ENCODE measurements around the gene KIF3B. TPM values are rescaled to one million over a fixed set of nuclear protein-coding genes. Genes with fewer than 3 reads are reported as not detected.
A peak's percentile ranks its signal among the peaks of the same experiment; 100 is the strongest.

Gene KIF3B
- total and polyA plus RNA-seq, 2 of the 13 experiments (the other 11 are each of a cell fraction or from before 2014, with no cell fraction given) = 23.6 to 28.8 TPM

DNA sequence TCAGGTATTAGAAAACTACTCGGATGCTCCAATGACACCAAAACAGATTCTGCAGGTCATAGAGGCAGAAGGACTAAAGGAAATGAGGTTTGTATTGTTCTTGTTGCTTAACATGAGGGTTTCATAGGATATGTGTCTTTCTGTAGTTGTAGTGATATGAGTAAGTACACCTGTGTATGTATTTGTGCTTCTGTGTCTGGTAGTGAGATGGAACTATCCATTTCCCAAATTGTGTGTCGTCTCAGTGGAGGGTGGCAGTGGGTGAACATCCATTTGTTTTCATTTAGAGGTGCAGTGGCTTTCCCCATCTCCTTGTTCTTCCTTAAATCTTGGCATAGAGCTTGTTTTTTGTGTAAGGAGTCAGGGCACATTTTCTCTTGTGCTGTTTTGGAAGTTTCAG, 88.9 kb downstream of the KIF3B start (continued):
- TF ChIP-seq, protein P1, sequence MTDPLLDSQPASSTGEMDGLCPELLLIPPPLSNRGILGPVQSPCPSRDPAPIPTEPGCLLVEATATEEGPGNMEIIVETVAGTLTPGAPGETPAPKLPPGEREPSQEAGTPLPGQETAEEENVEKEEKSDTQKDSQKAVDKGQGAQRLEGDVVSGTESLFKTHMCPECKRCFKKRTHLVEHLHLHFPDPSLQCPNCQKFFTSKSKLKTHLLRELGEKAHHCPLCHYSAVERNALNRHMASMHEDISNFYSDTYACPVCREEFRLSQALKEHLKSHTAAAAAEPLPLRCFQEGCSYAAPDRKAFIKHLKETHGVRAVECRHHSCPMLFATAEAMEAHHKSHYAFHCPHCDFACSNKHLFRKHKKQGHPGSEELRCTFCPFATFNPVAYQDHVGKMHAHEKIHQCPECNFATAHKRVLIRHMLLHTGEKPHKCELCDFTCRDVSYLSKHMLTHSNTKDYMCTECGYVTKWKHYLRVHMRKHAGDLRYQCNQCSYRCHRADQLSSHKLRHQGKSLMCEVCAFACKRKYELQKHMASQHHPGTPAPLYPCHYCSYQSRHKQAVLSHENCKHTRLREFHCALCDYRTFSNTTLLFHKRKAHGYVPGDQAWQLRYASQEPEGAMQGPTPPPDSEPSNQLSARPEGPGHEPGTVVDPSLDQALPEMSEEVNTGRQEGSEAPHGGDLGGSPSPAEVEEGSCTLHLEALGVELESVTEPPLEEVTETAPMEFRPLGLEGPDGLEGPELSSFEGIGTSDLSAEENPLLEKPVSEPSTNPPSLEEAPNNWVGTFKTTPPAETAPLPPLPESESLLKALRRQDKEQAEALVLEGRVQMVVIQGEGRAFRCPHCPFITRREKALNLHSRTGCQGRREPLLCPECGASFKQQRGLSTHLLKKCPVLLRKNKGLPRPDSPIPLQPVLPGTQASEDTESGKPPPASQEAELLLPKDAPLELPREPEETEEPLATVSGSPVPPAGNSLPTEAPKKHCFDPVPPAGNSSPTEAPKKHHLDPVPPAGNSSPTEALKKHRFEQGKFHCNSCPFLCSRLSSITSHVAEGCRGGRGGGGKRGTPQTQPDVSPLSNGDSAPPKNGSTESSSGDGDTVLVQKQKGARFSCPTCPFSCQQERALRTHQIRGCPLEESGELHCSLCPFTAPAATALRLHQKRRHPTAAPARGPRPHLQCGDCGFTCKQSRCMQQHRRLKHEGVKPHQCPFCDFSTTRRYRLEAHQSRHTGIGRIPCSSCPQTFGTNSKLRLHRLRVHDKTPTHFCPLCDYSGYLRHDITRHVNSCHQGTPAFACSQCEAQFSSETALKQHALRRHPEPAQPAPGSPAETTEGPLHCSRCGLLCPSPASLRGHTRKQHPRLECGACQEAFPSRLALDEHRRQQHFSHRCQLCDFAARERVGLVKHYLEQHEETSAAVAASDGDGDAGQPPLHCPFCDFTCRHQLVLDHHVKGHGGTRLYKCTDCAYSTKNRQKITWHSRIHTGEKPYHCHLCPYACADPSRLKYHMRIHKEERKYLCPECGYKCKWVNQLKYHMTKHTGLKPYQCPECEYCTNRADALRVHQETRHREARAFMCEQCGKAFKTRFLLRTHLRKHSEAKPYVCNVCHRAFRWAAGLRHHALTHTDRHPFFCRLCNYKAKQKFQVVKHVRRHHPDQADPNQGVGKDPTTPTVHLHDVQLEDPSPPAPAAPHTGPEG (CRISPR knock-in tag; IDR thresholded peaks at IDR 0.05) = no peak
- TF ChIP-seq ZNF12 (CRISPR knock-in tag; IDR thresholded peaks at IDR 0.05) (no peak), ZFYVE20 (CRISPR knock-in tag; IDR thresholded peaks at IDR 0.05; ENCODE audit: borderline replicate concordance, low read depth) (0 out of 2 replicates have a peak, but pooled peaks have one; percentile 24), TBX2 (CRISPR knock-in tag; IDR thresholded peaks at IDR 0.05; ENCODE audit: borderline replicate concordance) (no peak), ZNF747 (CRISPR knock-in tag; IDR thresholded peaks at IDR 0.05; ENCODE audit: borderline replicate concordance) (0 out of 2 replicates have a peak, but pooled peaks have one; percentile 27), ZFP36L1 (CRISPR knock-in tag; IDR thresholded peaks at IDR 0.05) (no peak), ZNF773 (CRISPR knock-in tag; IDR thresholded peaks at IDR 0.05; ENCODE audit: borderline replicate concordance) (no peak), ZNF841 (CRISPR knock-in tag; IDR thresholded peaks at IDR 0.05; ENCODE audit: borderline replicate concordance) (no peak), ZSCAN30 (CRISPR knock-in tag; IDR thresholded peaks at IDR 0.05) (no peak), REPIN1 (CRISPR knock-in tag; IDR thresholded peaks at IDR 0.05; ENCODE audit: borderline replicate concordance, low read depth) (no peak), MAFK (conservative IDR thresholded peaks at IDR 0.05 in 1 of 2, IDR thresholded peaks at IDR 0.05 in 1 of 2; ENCODE audit: low read length in 2 of 2) (no peak), PHB2 (IDR thresholded peaks at IDR 0.05; ENCODE audit: partially characterized antibody) (no peak), NCOR1 (IDR thresholded peaks at IDR 0.05; ENCODE audit: borderline replicate concordance, low read length) (0 out of 2 replicates have a peak, but pooled peaks have one; percentile 11), POLR2AphosphoS5 (IDR thresholded peaks at IDR 0.05; ENCODE audit: low read depth, low read length) (no peak), BCL6 (CRISPR knock-in tag; IDR thresholded peaks at IDR 0.05) (no peak), EZH2 (conservative IDR thresholded peaks at IDR 0.05; ENCODE audit: low read depth, low read length) (no peak), RAD51 (IDR thresholded peaks at IDR 0.05; ENCODE audit: borderline replicate concordance) (no peak), SAP130 (CRISPR knock-in tag; IDR thresholded peaks at IDR 0.05; ENCODE audit: low read depth) (no peak), ZNF564 (CRISPR knock-in tag; IDR thresholded peaks at IDR 0.05) (no peak), CC2D1A (CRISPR knock-in tag; IDR thresholded peaks at IDR 0.05) (0 out of 2 replicates have a peak, but pooled peaks have one; percentile 66), TSC22D2 (CRISPR knock-in tag; IDR thresholded peaks at IDR 0.05; ENCODE audit: borderline replicate concordance) (no peak), CREM (IDR thresholded peaks at IDR 0.05) (no peak), CREM (CRISPR knock-in tag; IDR thresholded peaks at IDR 0.05) (no peak), GTF2F1 (IDR thresholded peaks at IDR 0.05; ENCODE audit: low read length) (no peak)
- TF ChIP-seq, protein P2, sequence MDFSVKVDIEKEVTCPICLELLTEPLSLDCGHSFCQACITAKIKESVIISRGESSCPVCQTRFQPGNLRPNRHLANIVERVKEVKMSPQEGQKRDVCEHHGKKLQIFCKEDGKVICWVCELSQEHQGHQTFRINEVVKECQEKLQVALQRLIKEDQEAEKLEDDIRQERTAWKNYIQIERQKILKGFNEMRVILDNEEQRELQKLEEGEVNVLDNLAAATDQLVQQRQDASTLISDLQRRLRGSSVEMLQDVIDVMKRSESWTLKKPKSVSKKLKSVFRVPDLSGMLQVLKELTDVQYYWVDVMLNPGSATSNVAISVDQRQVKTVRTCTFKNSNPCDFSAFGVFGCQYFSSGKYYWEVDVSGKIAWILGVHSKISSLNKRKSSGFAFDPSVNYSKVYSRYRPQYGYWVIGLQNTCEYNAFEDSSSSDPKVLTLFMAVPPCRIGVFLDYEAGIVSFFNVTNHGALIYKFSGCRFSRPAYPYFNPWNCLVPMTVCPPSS (IDR thresholded peaks at IDR 0.05) = no peak
- TF ChIP-seq, protein P3, sequence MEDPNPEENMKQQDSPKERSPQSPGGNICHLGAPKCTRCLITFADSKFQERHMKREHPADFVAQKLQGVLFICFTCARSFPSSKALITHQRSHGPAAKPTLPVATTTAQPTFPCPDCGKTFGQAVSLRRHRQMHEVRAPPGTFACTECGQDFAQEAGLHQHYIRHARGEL (CRISPR knock-in tag; IDR thresholded peaks at IDR 0.05) = no peak
